ENCODE measurements around the gene PTPN6. TPM values are rescaled to one million over a fixed set of nuclear protein-coding genes. Genes with fewer than 3 reads are reported as not detected.
A peak's percentile ranks its signal among the peaks of the same experiment; 100 is the strongest.

Gene PTPN6
- total RNA-seq, 1 experiment from 2014 or later: 28.4 TPM

GRCh38 chr12:6914246-6914946, 36.8 kb upstream of the PTPN6 start, which contains the start of gene ENO2:
Gene ENO2 (plus strand): TSS chr12:6914580. CDS start chr12:6915833, 1,253 bp downstream.
- POLR2A ChIA-PET (ENCODE audit: unreplicated experiment): interaction anchor here (0.7 kb wide), 1 partner anchor 30 kb away, joined by 4 read pairs; the partner anchor contains the start of gene C12orf57
- intact Hi-C loops (cut with micrococcal nuclease): no loop called here

GRCh38 chr12:6914947-6915788, 36.0 kb upstream of the PTPN6 start:
- Histone ChIP-seq H3F3A (ENCODE audit: low read length, unreplicated experiment) (no peaks in the 10 kb centered on the region), H3K9me3 (ENCODE audit: low read length) (no peaks in the 10 kb centered on the region), H3K36me3 (ENCODE audit: low read depth, low read length) (no peaks in the 10 kb centered on the region), H4K20me1 (ENCODE audit: low read length) (no peaks in the 10 kb centered on the region), H3K9me2 (replicated peaks; ENCODE audit: low read length) (no peaks in the 10 kb centered on the region), H3K9ac (ENCODE audit: low read length) (peak overlapping the region; percentile 55), H3K4me2 (ENCODE audit: low read length) (peak overlapping the region; percentile 95), H3K4me1 (ENCODE audit: insufficient read depth, low read length) (0 out of 2 replicates have a peak, but pooled peaks cover 4% of the 10 kb centered on the region), H3K79me2 (ENCODE audit: low read length) (peaks cover 15% of the 10 kb centered on the region), H3K27me3 (ENCODE audit: low read length) (no peaks in the 10 kb centered on the region), H2AFZ (ENCODE audit: low read length) (peak overlapping the region; percentile 84), H3K4me3 (ENCODE audit: low read length) (peak overlapping the region; percentile 75), H3K27ac (ENCODE audit: low read length) (no peak overlapping the region)
- DNase-seq (no peak), ATAC-seq (peak; percentile 3; the same call in 1 of the 2 replicates)
- ChIA-PET POLR2A (ENCODE audit: unreplicated experiment) (interaction anchor here (0.7 kb wide), 1 partner anchor 29 kb away, joined by 4 read pairs; the partner anchor contains the start of gene C12orf57), CTCF (no interaction called here)
- TF ChIP-seq EZH2 (IDR thresholded peaks at IDR 0.05; ENCODE audit: low read length, unreplicated experiment) (no peak), EZH2phosphoT487 (IDR thresholded peaks at IDR 0.05; ENCODE audit: borderline replicate concordance, low read length) (no peak), CTCF (conservative IDR thresholded peaks at IDR 0.05; ENCODE audit: low read depth, low read length) (no peak)
- intact Hi-C loops (cut with micrococcal nuclease): no loop called here
- BruUV-seq (replicated peaks): TSS peak; percentile 34

More at GRCh38 chr12:6914246-6914946, 36.8 kb upstream of the PTPN6 start, which contains the start of gene ENO2:
- Histone ChIP-seq H3K4me1 (ENCODE audit: insufficient read depth, low read length) (0 out of 2 replicates have a peak, but pooled peaks cover 4% of the 10 kb centered on the region), H3K9me3 (ENCODE audit: low read length) (no peaks in the 10 kb centered on the region), H3K36me3 (ENCODE audit: low read depth, low read length) (no peaks in the 10 kb centered on the region), H4K20me1 (ENCODE audit: low read length) (no peaks in the 10 kb centered on the region), H3F3A (ENCODE audit: low read length, unreplicated experiment) (no peaks in the 10 kb centered on the region), H3K9me2 (replicated peaks; ENCODE audit: low read length) (no peaks in the 10 kb centered on the region), H3K27me3 (ENCODE audit: low read length) (no peaks in the 10 kb centered on the region), H3K4me2 (ENCODE audit: low read length) (peak within 1 kb of the TSS; percentile 95), H3K27ac (ENCODE audit: low read length) (no peak within 1 kb of the TSS), H3K9ac (ENCODE audit: low read length) (peak within 1 kb of the TSS; percentile 55), H2AFZ (ENCODE audit: low read length) (peak within 1 kb of the TSS; percentile 84), H3K79me2 (ENCODE audit: low read length) (peaks cover 15% of the 10 kb centered on the region), H3K4me3 (ENCODE audit: low read length) (peak within 1 kb of the TSS; percentile 75)
- no TSS peak for BruUV-seq (replicated peaks)
- DNase-seq (peak; percentile 55), ATAC-seq (peak; percentile 87)
- CTCF ChIA-PET: no interaction called here
- TF ChIP-seq EZH2phosphoT487 (IDR thresholded peaks at IDR 0.05; ENCODE audit: borderline replicate concordance, low read length) (no peak), EZH2 (IDR thresholded peaks at IDR 0.05; ENCODE audit: low read length, unreplicated experiment) (no peak), CTCF (conservative IDR thresholded peaks at IDR 0.05; ENCODE audit: low read depth, low read length) (no peak)
